GM20000 (cell line): ENCODE data around the gene GPS1.

ENCODE experiments used
- DNase-seq: peaks from one replicate; pipeline ENCODE4 v3.0.0; 2012; ENCODE audit warnings: low spot score
- CTCF ChIP-seq: IDR thresholded peaks from 2 replicates; pipeline ENCODE4 v1.5.1; 2012; ENCODE audit warnings: mild to moderate bottlenecking, control low read depth; ENCODE audit errors: extremely low read depth, missing control alignments

GPS1 gene

GRCh38 chr17:82080789-82081464 lies 29.2 kb downstream of the GPS1 start:
- DNase-seq = no peak

GRCh38 chr17:82081546-82081945 lies 29.8 kb downstream of the GPS1 start:
- TF ChIP-seq CTCF = no peak

More at GRCh38 chr17:82080789-82081464, 29.2 kb downstream of the GPS1 start:
- TF ChIP-seq CTCF = no peak

GRCh38 chr17:82081966-82082365 lies 30.3 kb downstream of the GPS1 start:
- no peak for DNase-seq
- TF ChIP-seq CTCF = no peak

More at GRCh38 chr17:82081546-82081945, 29.8 kb downstream of the GPS1 start:
- DNase-seq = no peak

- no peak for TF ChIP-seq CTCF
- DNase-seq = no peak
Measured at GRCh38 chr17:82082456-82082855, 30.8 kb downstream of the GPS1 start.

- TF ChIP-seq CTCF = no peak
- DNase-seq = no peak
Measured at GRCh38 chr17:82083009-82083408, 31.3 kb downstream of the GPS1 start.

GRCh38 chr17:82083533-82084359 lies 32.0 kb downstream of the GPS1 start:
- no peak for DNase-seq
- TF ChIP-seq CTCF = no peak

- TF ChIP-seq CTCF = no peak
- no peak for DNase-seq
Measured at GRCh38 chr17:82084373-82085030, 32.8 kb downstream of the GPS1 start.
